Measurements from ENCODE around the gene FHIT.

Gene FHIT

DNA sequence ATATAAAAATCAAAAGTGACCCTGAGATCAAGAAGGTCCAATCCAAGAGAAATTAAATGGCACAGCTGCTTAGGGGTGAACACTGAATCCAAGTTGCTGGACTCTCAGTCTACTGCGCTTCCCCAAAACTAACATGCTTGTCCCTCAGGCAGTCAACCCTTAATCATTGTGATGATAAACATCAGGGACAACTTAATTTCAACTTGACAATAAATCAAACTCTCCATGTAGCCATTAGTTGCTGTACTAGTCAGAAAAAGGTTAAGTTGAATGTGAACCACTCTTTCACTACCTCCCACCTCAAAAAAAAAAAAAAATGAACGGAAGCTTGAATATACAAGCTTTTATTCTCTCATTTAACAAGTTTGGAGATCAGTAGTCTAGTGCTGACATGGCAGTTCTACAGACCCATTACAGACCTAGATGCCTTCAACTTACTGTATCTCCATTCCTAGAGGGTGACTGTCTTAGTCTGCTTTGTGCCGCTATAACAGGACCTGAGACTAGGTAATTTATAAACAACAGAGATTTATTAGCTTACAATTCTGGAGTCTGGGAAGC, 185.7 kb downstream of the FHIT start:
- TF ChIP-seq, protein P1, sequence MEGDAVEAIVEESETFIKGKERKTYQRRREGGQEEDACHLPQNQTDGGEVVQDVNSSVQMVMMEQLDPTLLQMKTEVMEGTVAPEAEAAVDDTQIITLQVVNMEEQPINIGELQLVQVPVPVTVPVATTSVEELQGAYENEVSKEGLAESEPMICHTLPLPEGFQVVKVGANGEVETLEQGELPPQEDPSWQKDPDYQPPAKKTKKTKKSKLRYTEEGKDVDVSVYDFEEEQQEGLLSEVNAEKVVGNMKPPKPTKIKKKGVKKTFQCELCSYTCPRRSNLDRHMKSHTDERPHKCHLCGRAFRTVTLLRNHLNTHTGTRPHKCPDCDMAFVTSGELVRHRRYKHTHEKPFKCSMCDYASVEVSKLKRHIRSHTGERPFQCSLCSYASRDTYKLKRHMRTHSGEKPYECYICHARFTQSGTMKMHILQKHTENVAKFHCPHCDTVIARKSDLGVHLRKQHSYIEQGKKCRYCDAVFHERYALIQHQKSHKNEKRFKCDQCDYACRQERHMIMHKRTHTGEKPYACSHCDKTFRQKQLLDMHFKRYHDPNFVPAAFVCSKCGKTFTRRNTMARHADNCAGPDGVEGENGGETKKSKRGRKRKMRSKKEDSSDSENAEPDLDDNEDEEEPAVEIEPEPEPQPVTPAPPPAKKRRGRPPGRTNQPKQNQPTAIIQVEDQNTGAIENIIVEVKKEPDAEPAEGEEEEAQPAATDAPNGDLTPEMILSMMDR (IDR thresholded peaks at IDR 0.05; ENCODE audit: low read depth, low read length): no peak
- H3K4me3 ChIP-seq (ENCODE audit: low read depth, low read length): no peak overlapping the region
- H3K27me3 ChIP-seq: no peaks in the 10 kb centered on the region
- H3K36me3 ChIP-seq: no peaks in the 10 kb centered on the region
- no peaks in the 10 kb centered on the region for H3K9me3 ChIP-seq
- DNase-seq: no peak
- peaks cover 3% of the 10 kb centered on the region for H3K4me1 ChIP-seq

DNA sequence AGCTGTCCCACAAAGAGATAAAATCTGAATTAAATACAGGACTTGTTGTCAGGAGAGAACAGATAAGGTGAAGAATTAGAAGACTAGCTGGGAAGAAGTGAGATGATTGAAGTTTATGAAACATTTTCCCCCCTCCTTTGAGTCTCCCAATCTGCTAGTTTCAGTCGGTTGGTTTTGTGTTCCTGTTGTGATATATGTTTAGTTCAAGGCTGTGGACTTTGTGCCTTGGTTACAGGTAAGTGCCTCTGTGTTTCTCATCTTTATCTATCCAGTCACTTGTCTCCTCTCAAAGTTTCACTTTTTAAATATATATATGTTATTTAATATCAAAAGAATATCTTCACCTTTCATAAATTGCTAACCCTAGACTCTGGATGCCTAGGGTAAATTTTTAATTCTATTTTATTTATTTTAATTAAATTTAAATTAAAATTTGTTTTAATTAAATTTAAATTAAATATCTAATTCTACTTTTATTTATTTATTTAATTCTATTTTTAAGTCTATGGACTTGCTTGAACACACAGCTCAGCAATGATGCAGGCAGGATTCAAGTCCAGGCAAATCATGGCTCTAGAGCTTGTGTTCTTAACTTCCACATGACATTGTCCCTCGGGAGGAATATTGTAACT, 190.0 kb downstream of the FHIT start:
- Histone ChIP-seq H3K27me3 (no peaks in the 10 kb centered on the region), H3K36me3 (no peaks in the 10 kb centered on the region), H3K4me3 (ENCODE audit: low read depth, low read length) (no peak overlapping the region), H3K9me3 (no peaks in the 10 kb centered on the region), H3K4me1 (peaks cover 3% of the 10 kb centered on the region)
- no peak for DNase-seq
- TF ChIP-seq, protein P1 (IDR thresholded peaks at IDR 0.05; ENCODE audit: low read depth, low read length): no peak

DNA sequence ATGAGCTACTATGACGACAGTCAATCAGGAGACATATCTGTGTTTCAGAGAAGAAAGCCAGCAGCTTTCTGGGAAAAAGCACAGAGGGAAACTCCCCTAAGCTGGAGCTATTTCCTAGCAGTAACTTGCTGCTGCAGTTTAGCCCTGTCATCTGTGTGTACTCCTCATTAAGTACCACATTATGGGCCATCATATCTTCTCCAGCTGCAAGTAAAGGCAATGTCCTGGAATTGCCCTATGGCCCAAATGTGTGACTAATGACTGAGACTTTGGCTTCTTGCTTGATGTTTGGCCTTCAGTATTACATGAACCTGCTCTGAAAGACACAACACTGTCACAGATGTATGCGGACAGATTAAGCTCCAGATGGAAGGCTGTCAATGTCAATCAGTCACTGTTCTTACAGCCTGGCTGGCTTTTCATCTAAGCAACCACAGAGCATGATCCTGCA, 190.8 kb downstream of the FHIT start:
- TF ChIP-seq, protein P1 (IDR thresholded peaks at IDR 0.05; ENCODE audit: low read depth, low read length): no peak
- no peaks in the 10 kb centered on the region for H3K27me3 ChIP-seq
- peak; percentile 22 for DNase-seq
- H3K9me3 ChIP-seq: no peaks in the 10 kb centered on the region
- no peak overlapping the region for H3K4me3 ChIP-seq (ENCODE audit: low read depth, low read length)
- H3K36me3 ChIP-seq: no peaks in the 10 kb centered on the region
- peaks cover 3% of the 10 kb centered on the region for H3K4me1 ChIP-seq

DNA sequence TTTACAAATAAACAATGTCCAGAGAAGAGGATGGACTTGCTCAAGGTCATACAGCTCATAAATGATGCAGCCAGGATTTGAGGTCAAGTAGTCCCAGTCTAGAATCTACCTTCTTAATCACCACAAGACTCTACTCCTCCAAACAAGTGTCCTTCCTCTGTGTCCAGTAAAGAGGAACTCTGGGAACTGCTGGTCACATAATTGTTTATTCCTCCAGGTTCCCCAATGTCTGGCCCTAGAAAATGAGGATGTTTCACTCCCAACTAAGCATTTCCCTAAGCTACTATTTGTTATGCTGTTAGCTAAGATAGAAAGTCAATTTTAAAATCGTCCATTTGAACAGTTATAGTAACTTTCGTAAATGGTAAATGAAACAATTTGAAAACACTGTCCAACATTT, 192.4 kb downstream of the FHIT start:
- TF ChIP-seq, protein P1 (IDR thresholded peaks at IDR 0.05; ENCODE audit: low read depth, low read length): no peak
- peaks cover 3% of the 10 kb centered on the region for H3K4me1 ChIP-seq

DNA sequence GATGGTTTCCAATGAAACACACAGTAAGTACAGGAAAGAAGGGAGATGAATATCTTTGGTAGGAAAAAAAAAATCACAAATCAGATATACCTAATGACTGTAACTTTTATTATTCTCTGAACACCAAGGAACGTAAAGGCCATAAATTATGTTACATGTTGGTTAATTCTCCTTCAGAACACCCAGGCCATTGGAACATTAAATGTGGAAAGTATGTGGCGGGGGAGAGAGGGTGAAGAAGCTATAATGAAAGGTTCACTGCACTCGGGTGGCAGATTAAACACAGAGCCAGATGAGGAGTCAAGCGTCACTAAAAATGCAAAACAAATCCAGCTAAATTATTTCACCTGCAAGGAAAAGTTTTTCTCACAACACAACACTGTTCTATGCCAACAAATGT, 193.8 kb downstream of the FHIT start:
- H3K27me3 ChIP-seq: no peaks in the 10 kb centered on the region
- H3K4me1 ChIP-seq: peaks cover 3% of the 10 kb centered on the region
- H3K9me3 ChIP-seq: no peaks in the 10 kb centered on the region
- H3K36me3 ChIP-seq: no peaks in the 10 kb centered on the region
- TF ChIP-seq, protein P1 (IDR thresholded peaks at IDR 0.05; ENCODE audit: low read depth, low read length): no peak
- DNase-seq: no peak
- no peak overlapping the region for H3K4me3 ChIP-seq (ENCODE audit: low read depth, low read length)

More for the DNA sequence above, 192.4 kb downstream of the FHIT start:
- Histone ChIP-seq H3K9me3 (no peaks in the 10 kb centered on the region), H3K27me3 (no peaks in the 10 kb centered on the region), H3K36me3 (no peaks in the 10 kb centered on the region), H3K4me3 (ENCODE audit: low read depth, low read length) (no peak overlapping the region)
- no peak for DNase-seq

DNA sequence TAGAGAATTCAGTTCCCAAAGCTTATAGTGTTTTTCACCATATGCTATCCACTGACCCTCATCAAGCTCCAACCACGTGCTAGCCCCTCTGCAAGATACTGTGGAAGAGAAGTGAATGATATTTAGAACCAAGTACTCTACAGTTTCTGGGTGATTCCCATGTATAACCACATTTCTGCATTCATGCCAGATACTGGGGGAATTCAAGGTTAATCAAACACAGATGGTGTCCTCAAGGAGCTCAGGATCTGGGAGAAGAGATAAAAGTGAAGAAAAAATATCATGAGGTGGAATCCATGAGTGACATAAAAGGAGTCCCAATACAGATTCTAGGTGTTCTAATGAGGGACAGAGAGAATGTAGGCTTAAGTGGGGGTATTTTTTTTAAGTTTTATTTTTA, 195.8 kb downstream of the FHIT start:
- no peaks in the 10 kb centered on the region for H3K9me3 ChIP-seq
- no peaks in the 10 kb centered on the region for H3K27me3 ChIP-seq
- H3K36me3 ChIP-seq: no peaks in the 10 kb centered on the region
- H3K4me1 ChIP-seq: no peaks in the 10 kb centered on the region
- no peak overlapping the region for H3K4me3 ChIP-seq (ENCODE audit: low read depth, low read length)
- DNase-seq: no peak
- TF ChIP-seq, protein P1 (IDR thresholded peaks at IDR 0.05; ENCODE audit: low read depth, low read length): no peak
